Tibial nerve (tissue), 4 donors: ENCODE results near the gene HSH2D. TPM values are rescaled to one million over a fixed set of nuclear protein-coding genes. Genes with fewer than 3 reads are reported as not detected.

Experiments
- DNase-seq, 2 donors: peaks; one replicate each; pipeline ENCODE4 v3.0.0-alpha.2; 2019; ENCODE audit warnings: low spot score in 2 of 2
- H3K27ac ChIP-seq, 4 donors: fragments of 200-600 bp; sonication (generic) in 3 of 4; one replicate each; pipeline ENCODE4 v1.5.1; 2017 to 2019; ENCODE audit warnings: mild to moderate bottlenecking in 1 of 4
- H3K27me3 ChIP-seq, 2 donors: fragments of 200-600 bp; sonication (generic) in 1 of 2; one replicate each; pipeline versions ENCODE4 v1.5.1 to v1.6.0; 2017 to 2019
- H3K36me3 ChIP-seq, 3 donors: fragments of 200-600 bp; sonication (generic); one replicate each; pipeline ENCODE4 v1.5.1; 2018 to 2019
- H3K4me1 ChIP-seq, 4 donors: fragments of 200-600 bp; sonication (generic) in 3 of 4; one replicate each; pipeline ENCODE4 v1.5.1; 2017 to 2019
- H3K4me3 ChIP-seq, 4 donors: fragments of 200-600 bp; sonication (generic) in 3 of 4; one replicate each; pipeline ENCODE4 v1.5.1; 2017 to 2019; ENCODE audit warnings: mild to moderate bottlenecking in 1 of 4, moderate library complexity in 1 of 4
- H3K9me3 ChIP-seq, 4 donors: fragments of 200-600 bp; sonication (generic) in 3 of 4; one replicate each; pipeline ENCODE4 v1.5.1; 2017 to 2019
- CTCF ChIP-seq, 5 experiments: fragments of 200-600 bp in 3 of 5; fragments of 450-650 bp in 2 of 5; sonication (generic) in 3 of 5; IDR thresholded peaks; one replicate each; pipeline ENCODE4 v1.5.1; 2016 to 2019; ENCODE audit warnings: antibody characterized with exemption in 5 of 5, mild to moderate bottlenecking in 3 of 5, moderate library complexity in 2 of 5
- EP300 ChIP-seq, 2 donors: sonication (generic); formaldehyde crosslinking; IDR thresholded peaks; one replicate each; pipeline ENCODE4 v1.6.1; 2017; ENCODE audit warnings: antibody characterized with exemption in 2 of 2, mild to moderate bottlenecking in 1 of 2
- POLR2A ChIP-seq, 2 donors: fragments of 450-650 bp; IDR thresholded peaks; one replicate each; pipeline ENCODE4 v1.6.1; 2017; ENCODE audit warnings: antibody characterized with exemption in 2 of 2, mild to moderate bottlenecking in 2 of 2, moderate library complexity in 2 of 2
- WGBS, 2 donors: methylation state at CpG; one replicate each; pipeline ENCODE4 v1.1.5; 2018; 5-methylcytosine and 5-hydroxymethylcytosine counted together
- total RNA-seq, 4 donors: library from RNA; depleted of rRNA; stranded (reverse); fragments of >200 nt; gene quantifications; one replicate each; pipeline ENCODE4 v1.1.0, GENCODE V29; 2016

HSH2D gene
- total RNA-seq, 4 donors from 2014 or later, result 0.22 TPM; not detected in 3

DNA sequence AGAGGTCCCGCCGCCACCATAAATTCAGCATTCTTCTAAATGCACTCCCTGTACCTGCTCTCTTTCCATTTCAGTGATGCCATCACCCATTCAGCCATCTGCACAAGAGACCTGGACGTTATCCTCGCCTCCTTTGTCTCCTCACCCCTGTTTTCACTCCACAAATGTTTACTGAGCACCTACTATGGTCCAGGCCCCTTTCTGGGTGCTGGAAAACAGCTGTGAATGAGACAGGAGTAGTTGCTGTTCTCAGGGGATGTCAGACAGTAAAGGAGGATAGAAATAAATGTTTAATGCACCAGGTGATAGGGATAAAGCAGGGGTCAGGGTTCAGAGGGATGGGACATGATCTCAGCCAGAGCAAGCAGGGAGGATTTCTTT, 57.5 kb downstream of the HSH2D start:
- Histone ChIP-seq H3K27me3 (no peaks in the 10 kb centered on the region), H3K4me1 (peaks cover 2 to 52% (median 25%) of the 10 kb centered on the region in 4 donors), H3K36me3 (peaks cover 0 to 56% (median 7%) of the 10 kb centered on the region in 3 donors), H3K27ac (no peak overlapping the region), H3K9me3 (no peaks in the 10 kb centered on the region), H3K4me3 (no peak overlapping the region)
- no peak for DNase-seq
- no peak for TF ChIP-seq CTCF (IDR thresholded peaks at IDR 0.05)
- TF ChIP-seq EP300 (IDR thresholded peaks at IDR 0.05), result no peak
- no peak for TF ChIP-seq POLR2A (IDR thresholded peaks at IDR 0.05)
- 86 to 92% methylated on average over 4 of the region's 4 CpGs for WGBS, 2 donors

GRCh38 chr19:16202320-16203255, 59.1 kb downstream of the HSH2D start:
- Histone ChIP-seq H3K9me3 (no peaks in the 10 kb centered on the region), H3K36me3 (peaks cover 0 to 72% (median 7%) of the 10 kb centered on the region in 3 donors), H3K27ac (no peak overlapping the region), H3K4me1 (peaks cover 2 to 39% (median 18%) of the 10 kb centered on the region in 4 donors), H3K27me3 (no peaks in the 10 kb centered on the region), H3K4me3 (no peak overlapping the region)
- TF ChIP-seq EP300 (IDR thresholded peaks at IDR 0.05), result no peak
- TF ChIP-seq POLR2A (IDR thresholded peaks at IDR 0.05), result no peak
- no peak for TF ChIP-seq CTCF (IDR thresholded peaks at IDR 0.05)
- no peak for DNase-seq
- WGBS, 2 donors, result 84 to 87% methylated on average over 17 to 22 of the region's 22 CpGs

DNA sequence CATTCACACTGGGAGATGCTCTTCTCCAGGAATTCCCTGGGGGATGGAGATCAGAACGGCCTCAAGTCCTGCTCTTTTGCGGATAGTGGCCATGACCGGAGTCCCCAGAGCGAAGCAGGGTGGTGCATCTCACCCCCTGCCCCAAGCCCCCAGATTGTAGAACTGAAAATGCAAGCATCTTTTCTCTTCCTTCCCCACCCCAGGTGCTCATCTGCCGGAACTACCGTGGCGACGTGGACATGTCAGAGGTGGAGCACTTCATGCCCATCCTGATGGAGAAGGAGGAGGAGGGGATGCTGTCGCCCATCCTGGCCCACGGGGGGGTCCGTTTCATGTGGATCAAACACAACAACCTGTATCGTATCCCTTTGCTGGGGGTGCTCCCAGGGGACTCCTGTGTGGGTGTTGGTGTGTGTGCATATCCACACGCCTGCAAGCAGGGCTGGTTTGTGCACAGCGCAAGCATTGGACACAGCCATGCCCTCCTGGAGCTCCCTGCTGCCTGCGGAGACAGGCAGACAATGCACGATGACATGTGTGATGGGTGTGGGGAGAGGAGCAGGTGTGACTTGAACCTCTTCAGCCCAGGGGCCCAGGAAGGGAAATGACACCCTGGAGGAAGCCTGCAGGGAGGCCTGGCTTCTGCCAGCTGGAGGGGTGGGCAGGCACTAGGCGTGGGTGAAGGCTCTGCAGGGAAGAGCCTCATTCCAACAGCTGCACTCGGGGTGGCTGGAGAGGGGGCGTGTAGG, 59.9 kb downstream of the HSH2D start:
- Histone ChIP-seq H3K4me1 (peaks cover 2 to 37% (median 17%) of the 10 kb centered on the region in 4 donors), H3K9me3 (no peaks in the 10 kb centered on the region), H3K27ac (no peak overlapping the region), H3K27me3 (no peaks in the 10 kb centered on the region), H3K4me3 (no peak overlapping the region), H3K36me3 (peaks cover 0 to 81% (median 7%) of the 10 kb centered on the region in 3 donors)
- TF ChIP-seq CTCF (IDR thresholded peaks at IDR 0.05) (no peak), EP300 (IDR thresholded peaks at IDR 0.05) (no peak), POLR2A (IDR thresholded peaks at IDR 0.05) (no peak)
- WGBS, 2 donors, result 81 to 92% methylated on average over 15 to 19 of the region's 19 CpGs
- DNase-seq, result no peak

DNA sequence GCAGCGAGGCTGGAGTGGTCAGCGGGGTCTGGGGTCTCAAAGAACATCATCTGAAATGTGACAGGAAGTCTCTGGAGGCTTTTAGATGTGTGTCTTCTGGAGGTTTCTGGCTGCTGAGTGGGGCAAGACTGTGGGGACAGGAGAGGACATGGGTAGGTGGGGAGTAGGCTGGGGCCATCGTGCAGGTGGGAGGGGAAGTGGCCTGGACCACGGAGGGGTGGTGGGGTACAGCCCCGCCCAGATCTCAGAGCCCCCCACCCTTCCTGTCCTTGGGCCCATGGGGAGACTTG, 60.5 kb downstream of the HSH2D start:
- H3K36me3 ChIP-seq, result peaks cover 0 to 86% (median 9%) of the 10 kb centered on the region in 3 donors
- H3K4me1 ChIP-seq, result peaks cover under 1 to 32% (median 12%) of the 10 kb centered on the region in 4 donors
- H3K27me3 ChIP-seq, result no peaks in the 10 kb centered on the region
- no peaks in the 10 kb centered on the region for H3K9me3 ChIP-seq
- H3K27ac ChIP-seq, result no peak overlapping the region
- no peak for DNase-seq
- 84 to 88% methylated on average over 4 to 5 of the region's 5 CpGs for WGBS, 2 donors
- H3K4me3 ChIP-seq, result no peak overlapping the region
- TF ChIP-seq CTCF (IDR thresholded peaks at IDR 0.05), result no peak
- TF ChIP-seq EP300 (IDR thresholded peaks at IDR 0.05), result no peak
- TF ChIP-seq POLR2A (IDR thresholded peaks at IDR 0.05), result no peak
